HG03439 (cell line): ENCODE measurements around the gene PSENEN.

Source experiments
- ATAC-seq: cut with Tn5 transposase; IDR thresholded peaks from one replicate; pipeline ENCODE4 v1.9.1; 2021; ENCODE audit warnings: mild to moderate bottlenecking, moderate library complexity; ENCODE audit not compliant: unreplicated experiment

The PSENEN gene

DNA sequence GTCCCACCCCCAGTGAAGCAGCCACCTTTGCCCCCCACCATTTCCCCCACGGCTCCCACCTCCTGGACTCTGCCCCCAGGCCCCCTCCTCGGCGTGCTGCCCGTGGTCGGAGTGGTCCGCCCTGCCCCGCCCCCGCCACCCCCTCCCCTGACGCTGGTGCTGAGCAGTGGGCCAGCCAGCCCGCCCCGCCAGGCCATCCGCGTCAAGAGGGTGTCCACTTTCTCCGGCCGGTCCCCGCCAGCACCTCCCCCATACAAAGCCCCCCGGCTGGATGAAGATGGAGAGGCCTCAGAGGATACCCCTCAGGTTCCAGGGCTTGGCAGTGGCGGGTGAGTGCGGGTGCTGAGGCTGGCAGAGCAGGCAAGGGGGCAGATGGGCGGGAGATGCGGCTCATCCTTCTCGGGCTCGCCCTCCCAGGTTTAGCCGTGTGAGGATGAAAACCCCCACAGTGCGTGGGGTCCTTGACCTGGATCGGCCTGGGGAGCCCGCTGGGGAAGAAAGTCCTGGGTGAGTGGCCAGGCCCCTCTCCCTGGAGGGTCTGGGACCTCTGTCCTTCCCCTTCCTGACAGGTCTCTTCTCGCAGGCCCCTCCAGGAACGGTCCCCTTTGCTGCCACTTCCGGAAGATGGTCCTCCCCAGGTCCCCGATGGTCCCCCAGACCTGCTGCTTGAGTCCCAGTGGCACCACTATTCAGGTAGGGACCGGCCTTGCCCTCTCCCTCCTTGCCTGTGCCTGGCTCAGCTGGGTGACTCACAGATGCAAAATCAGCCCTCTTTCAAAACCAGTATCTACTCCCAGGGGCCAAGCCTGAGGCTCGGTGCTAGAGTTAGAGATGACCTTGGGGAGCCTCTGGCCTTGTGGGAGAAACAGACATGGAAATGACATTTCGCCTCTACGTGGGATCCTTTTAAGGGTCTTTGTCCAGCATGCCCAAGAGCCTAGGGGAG, 12.0 kb upstream of the PSENEN start:
- ATAC-seq, result no peak

DNA sequence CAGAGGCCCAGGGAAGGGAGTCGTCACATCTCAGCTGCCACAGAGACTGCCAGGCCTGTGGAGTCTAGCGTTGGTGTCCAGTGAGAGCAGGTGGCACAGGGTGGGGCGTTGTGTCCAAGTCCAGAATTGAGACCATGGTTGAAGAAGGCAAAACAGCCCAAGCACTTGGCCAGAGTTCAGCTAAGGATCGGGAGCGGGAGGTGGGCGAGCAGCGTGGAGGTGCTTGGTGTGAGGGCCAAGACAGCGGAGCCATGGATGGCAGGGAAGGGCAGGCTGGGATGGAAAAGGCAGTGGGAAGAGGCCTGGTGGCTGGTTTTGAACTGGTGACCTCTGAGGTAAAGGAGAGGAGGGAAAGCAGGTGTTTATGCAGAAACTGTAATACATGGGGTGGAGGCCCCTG, 11.2 kb upstream of the PSENEN start:
- no peak for ATAC-seq

DNA sequence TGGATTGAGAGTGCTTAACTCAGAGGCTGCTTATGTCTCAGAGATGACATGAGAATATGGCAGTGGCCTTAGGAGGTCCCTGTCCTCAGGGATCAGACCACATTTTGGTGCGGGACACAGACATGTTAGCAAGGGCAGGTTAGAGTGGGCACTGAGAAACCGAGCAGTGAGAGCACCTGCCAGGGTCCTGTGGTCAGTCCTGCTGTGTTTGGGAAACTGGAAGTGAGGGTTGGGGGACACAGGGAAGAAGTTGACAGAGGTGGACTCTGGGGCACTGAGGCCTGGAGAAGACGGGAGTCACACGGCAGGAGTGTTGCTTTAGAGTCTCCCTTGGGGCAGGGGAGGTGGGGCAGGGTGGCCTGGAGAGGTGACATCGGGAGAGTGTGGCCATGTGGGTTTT, 10.6 kb upstream of the PSENEN start:
- ATAC-seq, result no peak

DNA sequence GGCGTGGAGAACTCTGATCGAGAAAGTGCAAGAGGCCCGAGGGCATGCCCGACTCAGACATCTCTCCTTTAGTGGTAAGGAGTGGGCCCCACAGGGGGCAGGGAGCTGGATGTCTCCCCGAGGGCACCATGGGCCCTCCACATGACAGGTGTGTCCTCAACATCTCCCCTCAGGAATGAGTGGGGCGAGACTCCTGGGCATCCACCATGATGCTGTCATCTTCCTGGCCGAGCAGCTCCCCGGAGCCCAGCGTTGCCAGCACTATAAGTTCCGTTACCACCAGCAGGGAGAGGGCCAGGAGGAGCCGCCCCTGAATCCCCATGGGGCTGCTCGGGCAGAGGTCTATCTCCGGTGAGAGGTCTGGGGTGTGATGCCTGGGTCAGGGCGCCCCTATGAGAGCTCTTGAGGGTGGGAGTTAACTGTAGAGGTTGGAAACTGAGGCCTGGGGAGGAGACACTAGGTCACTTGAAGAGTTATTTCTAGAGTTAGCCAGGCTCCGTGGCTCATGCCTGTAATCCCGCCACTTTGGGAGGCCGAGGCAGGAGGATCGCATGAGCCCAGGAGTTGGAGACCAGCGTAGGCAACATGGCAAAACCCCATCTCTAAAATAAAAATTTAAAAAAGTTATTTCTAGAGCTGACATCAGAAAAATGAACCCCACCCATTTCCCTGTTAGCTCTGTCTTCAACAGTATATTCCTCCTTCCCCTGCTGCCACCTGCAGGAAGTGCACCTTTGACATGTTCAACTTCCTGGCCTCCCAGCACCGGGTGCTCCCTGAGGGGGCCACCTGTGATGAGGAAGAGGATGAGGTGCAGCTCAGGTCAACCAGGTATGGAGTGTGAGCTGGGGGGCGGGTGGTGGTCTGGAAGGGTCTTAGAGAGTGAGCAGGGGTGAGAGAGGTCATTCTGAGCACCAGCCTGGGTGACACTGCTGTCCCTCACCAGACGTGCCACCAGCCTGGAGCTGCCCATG, 8.3 kb upstream of the PSENEN start:
- no peak for ATAC-seq

- ATAC-seq, result no peak
Observed at GRCh38 chr19:35738021-35738886, 7.2 kb upstream of the PSENEN start.

DNA sequence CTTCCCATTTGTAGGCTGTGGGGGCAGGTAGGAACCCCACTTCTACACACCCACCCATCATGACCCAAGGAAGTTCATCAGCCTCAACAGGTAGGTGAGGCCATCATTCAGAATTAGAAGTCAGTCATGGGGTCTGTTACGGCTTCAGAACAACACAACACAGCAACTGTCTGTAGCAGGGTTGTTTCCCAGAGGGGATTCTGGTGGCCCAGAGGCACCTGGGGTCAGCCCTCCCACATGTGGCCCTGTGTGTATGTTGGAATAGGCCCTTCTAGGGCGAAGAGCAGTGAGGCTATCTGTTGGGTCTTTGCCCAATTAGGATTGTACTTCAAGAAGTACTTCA, 6.6 kb upstream of the PSENEN start:
- no peak for ATAC-seq

GRCh38 chr19:35739275-35740107, 6.0 kb upstream of the PSENEN start:
- ATAC-seq, result no peak

GRCh38 chr19:35740108-35740422, 5.4 kb upstream of the PSENEN start:
- ATAC-seq, result no peak

DNA sequence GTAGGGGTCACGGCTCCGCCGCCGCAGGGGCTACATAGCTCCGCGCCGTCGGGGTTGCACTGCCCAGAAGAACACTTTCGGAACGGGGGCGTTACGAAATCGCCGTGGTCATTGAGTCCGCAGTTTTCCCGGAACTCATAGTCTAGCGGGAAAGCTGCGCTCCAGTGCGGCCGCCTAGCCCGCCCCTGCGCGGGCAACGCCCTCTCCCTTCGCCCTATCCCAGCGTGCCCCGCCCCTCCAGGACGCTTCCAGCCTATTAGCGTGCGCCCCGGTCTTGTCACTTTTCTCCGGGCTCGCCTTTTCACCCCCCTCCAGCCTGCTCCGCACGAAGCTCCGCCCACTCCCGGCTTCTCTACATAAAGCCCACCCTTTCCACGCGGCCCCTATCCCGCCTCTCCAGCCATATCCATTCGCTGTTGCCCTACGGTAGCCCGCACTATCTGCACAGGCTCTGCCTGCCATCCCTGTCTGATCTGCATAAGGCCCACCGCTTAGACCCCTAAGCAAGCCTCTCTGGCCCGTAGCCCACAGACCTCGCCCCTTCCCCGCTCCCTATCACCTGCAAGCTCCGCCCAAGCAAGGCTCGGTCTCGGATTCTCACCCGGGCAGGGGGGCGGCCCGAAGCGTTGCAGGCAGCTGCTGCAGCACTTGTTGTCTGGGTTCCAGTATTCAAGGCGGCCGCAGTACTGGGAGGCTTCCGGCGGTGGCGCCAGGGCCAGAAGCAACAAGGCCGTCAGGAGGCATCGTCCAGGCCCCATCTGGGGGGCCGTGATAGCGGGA, 4.8 kb upstream of the PSENEN start:
- ATAC-seq, result peak; percentile 47

DNA sequence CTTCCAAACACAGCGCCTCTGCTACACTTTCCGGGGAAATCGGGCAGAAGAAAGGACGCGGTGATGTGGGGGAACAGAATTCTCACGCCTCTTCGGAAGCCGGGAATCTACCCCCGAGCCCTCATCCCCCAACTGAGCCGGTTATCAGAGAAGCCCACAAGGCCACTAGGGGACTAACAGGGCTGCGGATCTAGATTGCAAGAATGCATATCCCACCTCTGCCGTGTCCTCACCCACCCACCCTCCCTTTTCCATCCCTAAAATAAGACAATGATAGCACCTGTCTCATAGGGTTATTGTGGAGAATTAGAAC, 4.3 kb upstream of the PSENEN start:
- no peak for ATAC-seq

- ATAC-seq, result no peak
Observed at GRCh38 chr19:35742121-35742724, 3.2 kb upstream of the PSENEN start, which contains the start of gene IGFLR1. IGFLR1 (minus strand) TSS chr19:35742452; CDS start chr19:35741180, 1,272 bp downstream.

GRCh38 chr19:35743640-35744429, 1.6 kb upstream of the PSENEN start:
- ATAC-seq, result no peak

- ATAC-seq, result peak; percentile 36
Observed at GRCh38 chr19:35744430-35745327, 772 bp upstream of the PSENEN start.

GRCh38 chr19:35746087-35746462, 624 bp downstream of the PSENEN start:
- ATAC-seq, result no peak

DNA sequence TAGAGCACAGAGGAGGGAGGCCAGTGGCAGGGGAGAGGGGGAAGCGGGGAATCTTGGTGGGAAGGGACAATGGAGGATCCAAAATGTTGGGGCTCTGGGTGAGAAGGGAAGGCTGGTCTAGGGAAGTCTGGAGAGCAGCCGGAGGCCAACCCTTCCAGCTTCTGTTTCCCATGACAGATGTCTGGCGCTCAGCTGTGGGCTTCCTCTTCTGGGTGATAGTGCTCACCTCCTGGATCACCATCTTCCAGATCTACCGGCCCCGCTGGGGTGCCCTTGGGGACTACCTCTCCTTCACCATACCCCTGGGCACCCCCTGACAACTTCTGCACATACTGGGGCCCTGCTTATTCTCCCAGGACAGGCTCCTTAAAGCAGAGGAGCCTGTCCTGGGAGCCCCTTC, 1.1 kb downstream of the PSENEN start:
- ATAC-seq, result no peak

DNA sequence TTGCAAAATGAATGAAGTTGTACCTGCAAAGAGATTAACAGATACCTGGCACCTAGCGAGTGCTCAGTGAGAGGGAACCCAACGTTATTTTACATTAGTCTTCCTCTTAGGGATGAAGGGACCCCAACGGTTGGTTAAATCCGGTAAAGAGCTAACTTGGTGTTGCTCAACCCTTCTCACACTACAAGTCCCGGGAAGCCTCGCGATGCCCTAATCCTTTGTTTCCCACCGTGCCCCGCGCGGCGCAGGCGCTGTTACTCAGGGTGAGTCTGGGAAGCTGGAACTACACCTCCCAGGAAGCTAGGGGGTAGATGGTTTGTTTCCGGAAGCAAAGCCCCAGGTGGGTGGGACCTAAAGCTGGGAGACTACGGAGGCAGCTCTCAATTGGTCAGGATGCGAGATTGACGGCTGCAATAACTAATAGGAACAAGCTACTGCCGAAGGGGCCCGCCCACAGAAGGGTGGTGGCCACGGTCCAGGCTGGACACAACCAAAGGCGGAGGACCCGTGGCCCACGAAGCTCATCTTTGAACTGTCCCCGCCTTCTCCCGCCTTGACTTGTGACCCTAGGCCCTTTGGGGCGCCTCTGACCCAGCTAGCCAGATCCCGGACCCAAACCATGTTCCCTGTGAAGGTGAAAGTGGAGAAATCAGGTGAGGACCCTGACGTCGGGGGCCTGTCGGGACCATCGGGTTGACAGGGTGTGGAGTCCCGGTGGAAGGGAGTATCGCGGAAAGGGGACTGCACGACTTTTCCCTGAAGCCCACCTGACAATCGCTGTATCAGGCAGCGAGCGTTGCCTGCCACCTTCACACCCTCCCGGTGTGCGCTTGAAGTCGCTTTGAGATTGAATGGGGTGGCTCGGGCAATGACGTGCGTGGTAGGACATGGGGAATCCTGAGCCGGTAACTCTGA, 2.9 kb downstream of the PSENEN start, which contains the start of gene LIN37:
Gene LIN37 (plus strand): TSS at position 471 of the 915 bp plus-strand sequence. CDS start 149 bp downstream, at position 620.
- ATAC-seq, result peak; percentile 70
